Large intestine (tissue), 12 donors: ENCODE measurements around the gene PRIMA1. TPM values are rescaled to one million over a fixed set of nuclear protein-coding genes. Genes with fewer than 3 reads are reported as not detected.
A peak's percentile ranks its signal among the peaks of the same experiment; 100 is the strongest.

Experiments used
- DNase-seq, 2 donors: peaks; one replicate each; pipeline versions ENCODE4 v3.0.0 to v3.0.0-alpha.2; 2013
- H3K27ac ChIP-seq: one replicate; pipeline ENCODE4 v1.5.1; 2013; ENCODE audit warnings: low read length
- H3K27me3 ChIP-seq: 2 replicates; pipeline ENCODE4 v1.6.1; 2013; ENCODE audit warnings: low read length; ENCODE audit not compliant: control insufficient read depth, insufficient read depth
- H3K36me3 ChIP-seq: 2 replicates; pipeline ENCODE4 v1.6.1; 2013; ENCODE audit warnings: low read length; ENCODE audit not compliant: control insufficient read depth, insufficient read depth
- H3K4me1 ChIP-seq: one replicate; pipeline ENCODE4 v1.6.1; 2013; ENCODE audit warnings: low read length; ENCODE audit not compliant: control insufficient read depth, insufficient read depth
- H3K4me3 ChIP-seq: one replicate; pipeline ENCODE4 v1.5.1; 2013; ENCODE audit warnings: low read length
- H3K9me3 ChIP-seq: one replicate; pipeline ENCODE4 v1.6.1; 2013; ENCODE audit warnings: mild to moderate bottlenecking, low read depth, low read length, moderate library complexity; ENCODE audit not compliant: control insufficient read depth
- WGBS: methylation state at CpG from one replicate; pipeline ENCODE4 v1.1.5; 2013; ENCODE audit warnings: low lambda C conversion rate; ENCODE audit not compliant: insufficient coverage; 5-methylcytosine and 5-hydroxymethylcytosine counted together
- long read RNA-seq, 11 donors: transcript quantifications; one replicate each; lab custom pipeline, GENCODE V29; 2026
- polyA plus RNA-seq: library from polyadenylated mRNA; unstranded; fragments of 120-200 nt; gene quantifications from one replicate; pipeline ENCODE4 v1.2.1, GENCODE V29; 2013

Gene PRIMA1, protein sequence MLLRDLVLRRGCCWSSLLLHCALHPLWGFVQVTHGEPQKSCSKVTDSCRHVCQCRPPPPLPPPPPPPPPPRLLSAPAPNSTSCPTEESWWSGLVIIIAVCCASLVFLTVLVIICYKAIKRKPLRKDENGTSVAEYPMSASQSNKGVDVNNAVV
- 9.2 TPM for polyA plus RNA-seq
- long read RNA-seq, donor 1, partial matches to known transcripts = 0 of 1 reads
- long read RNA-seq, donor 1, other reads (novel, unspliced or antisense) = 0 of 1 reads
- long read RNA-seq, donor 2, partial matches to known transcripts = 0 of 1 reads
- long read RNA-seq, donor 2, other reads (novel, unspliced or antisense) = 0 of 1 reads
- long read RNA-seq, donor 3 = 0 reads
- long read RNA-seq, donor 4 = 0 reads
- long read RNA-seq, donor 5, partial matches to known transcripts = 0 of 1 reads
- long read RNA-seq, donor 5, other reads (novel, unspliced or antisense) = 0 of 1 reads
- long read RNA-seq, donor 6, partial matches to known transcripts = 0 of 1 reads
- long read RNA-seq, donor 6, other reads (novel, unspliced or antisense) = 0 of 1 reads
- long read RNA-seq, donor 7, partial matches to known transcripts = 0 of 1 reads
- long read RNA-seq, donor 7, other reads (novel, unspliced or antisense) = 0 of 1 reads
- long read RNA-seq, donor 8 = 0 reads
- long read RNA-seq, donor 9 = 0 reads
- long read RNA-seq, donor 10 = 0 reads
- long read RNA-seq, donor 11, partial matches to known transcripts = 0 of 2 reads
- long read RNA-seq, donor 11, other reads (novel, unspliced or antisense) = 0 of 2 reads

DNA sequence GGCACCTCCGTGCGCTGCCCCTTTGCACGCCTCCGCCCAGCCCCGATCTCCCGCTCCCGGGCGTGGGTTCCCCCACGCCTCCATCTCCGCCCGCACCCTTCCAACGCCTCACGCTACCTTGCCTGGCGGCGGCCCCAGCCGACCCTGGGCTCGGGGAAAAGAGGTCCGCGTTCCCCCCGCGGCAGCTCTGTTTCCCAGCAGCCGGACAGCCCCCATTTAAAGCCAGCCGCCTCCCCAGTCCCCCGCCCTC is at the start of gene PRIMA1:
Gene PRIMA1, minus strand, starts transcription at position 193 of the 250 bp plus-strand sequence. CDS start 767 bp downstream, outside the sequence.
- Histone ChIP-seq H3K9me3 (peaks cover 3% of the 10 kb centered on the region), H3K4me1 (peaks cover 5% of the 10 kb centered on the region), H3K27ac (no peak within 1 kb of the TSS), H3K27me3 (peaks cover 50% of the 10 kb centered on the region), H3K36me3 (no peaks in the 10 kb centered on the region), H3K4me3 (peak within 1 kb of the TSS; percentile 37)
- DNase-seq = no peak
- WGBS = no CpG with 5 or more reads among the region's 24 CpGs

DNA sequence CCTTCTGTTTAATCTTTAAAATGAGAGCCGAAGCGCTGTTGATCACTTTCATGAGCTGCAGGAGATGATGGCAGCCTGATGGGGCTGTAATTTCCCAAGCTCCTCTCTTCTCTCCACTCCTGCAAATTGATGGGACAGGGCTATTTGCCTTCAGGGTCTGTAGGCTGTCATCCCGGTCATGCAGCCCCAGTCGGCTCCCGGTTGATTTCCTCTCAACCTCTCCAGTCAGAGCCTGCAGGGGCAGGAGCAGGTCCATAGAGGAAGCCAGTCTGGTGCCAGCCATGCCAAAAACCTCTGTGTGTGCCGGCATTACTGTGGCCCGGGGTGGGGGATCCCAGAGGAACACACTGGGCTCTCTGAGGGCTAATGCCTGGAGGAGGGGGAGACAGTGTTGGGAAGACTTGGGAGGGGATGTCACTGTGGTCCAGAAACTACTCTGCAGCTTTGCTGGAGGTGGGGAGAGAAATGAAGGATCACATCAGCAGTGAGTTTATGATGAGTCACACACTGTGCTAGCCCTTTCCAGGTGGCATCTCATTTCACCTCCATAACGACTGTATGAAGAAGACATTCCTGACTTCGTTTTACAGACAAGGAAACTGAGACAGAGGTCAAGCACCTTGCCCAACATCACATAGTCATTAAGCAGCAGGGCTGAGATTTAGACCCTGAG is 46.5 kb upstream of the PRIMA1 start:
- no peaks in the 10 kb centered on the region for H3K4me1 ChIP-seq
- H3K9me3 ChIP-seq = no peaks in the 10 kb centered on the region
- no peaks in the 10 kb centered on the region for H3K36me3 ChIP-seq
- WGBS = no CpG with 5 or more reads among the region's 9 CpGs
- no peak for DNase-seq
- no peak overlapping the region for H3K27ac ChIP-seq
- peaks cover 4% of the 10 kb centered on the region for H3K27me3 ChIP-seq
- H3K4me3 ChIP-seq = no peak overlapping the region

DNA sequence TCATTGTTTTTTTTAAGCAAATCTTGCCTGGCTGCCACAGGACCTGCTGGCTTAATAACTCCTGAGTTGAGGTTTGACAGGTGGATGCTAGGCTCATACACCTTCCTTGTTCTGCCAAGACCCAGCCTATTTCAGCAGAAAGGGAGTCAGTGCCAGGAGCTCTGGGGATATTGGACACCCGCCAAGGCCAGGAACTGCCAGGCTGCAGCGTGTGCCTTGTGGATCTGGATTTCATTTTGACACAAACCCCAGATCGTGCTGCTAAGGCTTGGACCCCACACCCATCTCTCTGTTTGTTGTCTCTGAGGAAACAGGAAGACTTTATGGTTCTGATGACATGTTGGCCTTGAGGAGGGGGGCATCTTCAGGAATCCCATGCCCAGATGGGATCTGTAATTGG is 44.4 kb upstream of the PRIMA1 start:
- H3K9me3 ChIP-seq = no peaks in the 10 kb centered on the region
- no peaks in the 10 kb centered on the region for H3K36me3 ChIP-seq
- H3K4me3 ChIP-seq = no peak overlapping the region
- H3K27me3 ChIP-seq = peaks cover 4% of the 10 kb centered on the region
- no CpG with 5 or more reads among the region's 3 CpGs for WGBS
- DNase-seq = peak in 1 of 2 donors; percentile 18
- no peaks in the 10 kb centered on the region for H3K4me1 ChIP-seq
- H3K27ac ChIP-seq = no peak overlapping the region

GRCh38 chr14:93832081-93832480 is 43.8 kb upstream of the PRIMA1 start:
- Histone ChIP-seq H3K4me1 (no peaks in the 10 kb centered on the region), H3K36me3 (no peaks in the 10 kb centered on the region), H3K27ac (no peak overlapping the region), H3K9me3 (no peaks in the 10 kb centered on the region), H3K27me3 (peaks cover 4% of the 10 kb centered on the region), H3K4me3 (no peak overlapping the region)
- peak in 1 of 2 donors; percentile 9 for DNase-seq
- WGBS = no CpG with 5 or more reads among the region's 3 CpGs

- H3K9me3 ChIP-seq = no peaks in the 10 kb centered on the region
- H3K4me3 ChIP-seq = no peak overlapping the region
- DNase-seq = no peak
- no CpG with 5 or more reads among the region's 3 CpGs for WGBS
- no peaks in the 10 kb centered on the region for H3K4me1 ChIP-seq
- H3K36me3 ChIP-seq = no peaks in the 10 kb centered on the region
- peaks cover 4% of the 10 kb centered on the region for H3K27me3 ChIP-seq
- no peak overlapping the region for H3K27ac ChIP-seq
These were observed 42.6 kb upstream of the PRIMA1 start for GRCh38 chr14:93830753-93831461.

GRCh38 chr14:93829839-93830481 is 41.7 kb upstream of the PRIMA1 start:
- WGBS = no CpG with 5 or more reads among the region's 4 CpGs
- H3K36me3 ChIP-seq = no peaks in the 10 kb centered on the region
- no peak for DNase-seq
- no peak overlapping the region for H3K4me3 ChIP-seq
- H3K27ac ChIP-seq = no peak overlapping the region
- no peaks in the 10 kb centered on the region for H3K9me3 ChIP-seq
- no peaks in the 10 kb centered on the region for H3K4me1 ChIP-seq
- peaks cover 7% of the 10 kb centered on the region for H3K27me3 ChIP-seq

- Histone ChIP-seq H3K27ac (no peak overlapping the region), H3K4me3 (no peak overlapping the region), H3K9me3 (no peaks in the 10 kb centered on the region), H3K27me3 (peaks cover 2% of the 10 kb centered on the region), H3K36me3 (no peaks in the 10 kb centered on the region), H3K4me1 (no peaks in the 10 kb centered on the region)
- DNase-seq = no peak
- WGBS = 83% methylated on average over 1 of the region's 14 CpGs
These were observed 36.9 kb upstream of the PRIMA1 start for GRCh38 chr14:93825235-93825553.

DNA sequence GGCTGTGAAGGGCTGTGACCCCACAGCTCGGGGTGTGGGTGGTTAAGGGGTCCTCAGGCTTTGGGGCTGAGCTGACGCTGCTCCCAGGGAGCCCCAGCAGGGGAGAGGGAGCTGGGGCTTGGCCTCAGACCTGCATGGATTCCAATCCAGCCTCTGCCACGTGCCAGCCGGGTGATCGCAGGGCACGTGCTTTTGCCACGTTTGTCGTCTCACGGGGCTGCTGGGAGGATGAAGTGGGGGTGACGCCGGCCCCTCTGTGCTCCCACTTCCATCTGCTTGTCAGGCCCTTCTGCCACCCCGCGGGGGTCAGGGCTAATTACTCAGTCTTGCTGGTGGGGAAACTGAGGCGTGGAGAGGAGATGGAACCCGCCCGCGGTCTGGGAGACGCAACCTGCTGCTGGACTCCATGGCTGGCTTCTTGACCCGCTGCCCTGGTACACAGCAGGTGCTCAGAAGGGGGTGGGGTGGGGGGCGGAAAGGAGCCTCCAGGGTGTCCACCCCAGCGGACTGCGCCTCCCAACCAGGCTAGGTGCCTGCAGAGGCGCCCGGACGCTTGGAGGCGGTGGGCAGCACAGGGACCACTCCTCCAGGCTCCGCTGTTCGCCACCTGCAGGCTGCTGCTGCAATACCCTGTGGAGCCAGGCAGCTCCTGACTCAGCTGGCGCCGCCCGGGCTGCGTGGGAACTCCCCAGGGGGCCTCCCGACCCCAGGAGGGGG is 36.4 kb upstream of the PRIMA1 start:
- H3K36me3 ChIP-seq = no peaks in the 10 kb centered on the region
- DNase-seq = no peak
- H3K27me3 ChIP-seq = peaks cover 2% of the 10 kb centered on the region
- no CpG with 5 or more reads among the region's 33 CpGs for WGBS
- H3K27ac ChIP-seq = no peak overlapping the region
- H3K9me3 ChIP-seq = no peaks in the 10 kb centered on the region
- no peak overlapping the region for H3K4me3 ChIP-seq
- H3K4me1 ChIP-seq = no peaks in the 10 kb centered on the region

GRCh38 chr14:93824076-93824475 is 35.8 kb upstream of the PRIMA1 start:
- Histone ChIP-seq H3K4me3 (no peak overlapping the region), H3K9me3 (no peaks in the 10 kb centered on the region), H3K27me3 (peaks cover 2% of the 10 kb centered on the region), H3K27ac (no peak overlapping the region), H3K36me3 (no peaks in the 10 kb centered on the region), H3K4me1 (no peaks in the 10 kb centered on the region)
- no CpG with 5 or more reads among the region's 9 CpGs for WGBS
- no peak for DNase-seq
